Measurements from ENCODE around the gene INHA. TPM values are rescaled to one million over a fixed set of nuclear protein-coding genes. Genes with fewer than 3 reads are reported as not detected.
A peak's percentile ranks its signal among the peaks of the same experiment; 100 is the strongest.

The INHA gene
- total RNA-seq, 2 experiments from 2014 or later = not detected

DNA sequence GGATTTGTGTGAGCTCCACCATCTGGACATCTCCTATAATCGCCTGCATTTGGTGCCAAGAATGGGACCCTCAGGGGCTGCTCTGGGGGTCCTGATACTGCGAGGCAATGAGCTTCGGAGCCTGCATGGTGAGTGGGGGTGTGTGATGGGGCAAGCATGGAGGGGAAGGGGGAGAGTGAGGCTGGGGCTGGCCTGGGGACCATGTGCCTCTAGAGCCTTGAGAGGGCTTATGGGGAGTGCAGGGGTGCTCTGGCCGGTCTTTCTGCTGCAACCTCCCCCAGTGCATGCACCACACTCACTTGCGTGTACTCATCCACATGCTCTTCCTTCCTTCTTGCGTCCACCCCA lies 33.5 kb downstream of the INHA start:
- Mint-ChIP-seq H3K27me3 (no peaks in the 10 kb centered on the region), H3K4me1 (no peaks in the 10 kb centered on the region), H3K9me3 (ENCODE audit: low read depth) (no peaks in the 10 kb centered on the region), H3K36me3 (ENCODE audit: low read depth) (peaks cover 32% of the 10 kb centered on the region), H3K27ac (no peak overlapping the region), H3K4me3 (no peak overlapping the region)
- no peak for ATAC-seq
- ChIA-PET CTCF (interaction anchor here (1.0 kb wide), 1 partner anchor 45 kb away, joined by 4 read pairs; no protein-coding TSS in a partner anchor), POLR2A (no interaction called here)
- intact Hi-C loops (cut with DNase I, micrococcal nuclease) = no loop called here
- DNase-seq = no peak

DNA sequence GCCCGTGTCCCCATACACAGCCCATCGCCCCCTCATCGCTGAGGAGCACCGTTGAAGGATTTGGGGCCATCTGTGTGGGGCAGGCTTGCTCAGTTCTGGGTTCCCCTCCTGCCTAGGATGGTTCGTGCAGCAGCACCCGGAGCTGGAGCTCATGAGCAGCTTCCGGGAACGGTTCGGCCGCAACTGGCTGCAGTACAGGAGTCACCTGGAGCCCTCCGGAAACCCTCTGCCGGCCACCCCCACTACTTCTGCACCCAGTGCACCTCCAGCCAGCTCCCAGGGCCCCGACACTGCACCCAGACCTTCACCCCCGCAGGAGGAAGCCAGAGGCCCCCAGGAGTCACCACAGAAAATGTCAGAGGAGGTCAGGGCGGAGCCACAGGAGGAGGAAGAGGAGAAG lies 35.8 kb downstream of the INHA start:
- ChIA-PET POLR2A (no interaction called here), CTCF (no interaction called here)
- DNase-seq = no peak
- H3K4me1 Mint-ChIP-seq = peaks cover 9% of the 10 kb centered on the region
- no peak overlapping the region for H3K4me3 Mint-ChIP-seq
- intact Hi-C loops (cut with DNase I, micrococcal nuclease) = no loop called here
- H3K27ac Mint-ChIP-seq = no peak overlapping the region
- no peaks in the 10 kb centered on the region for H3K9me3 Mint-ChIP-seq (ENCODE audit: low read depth)
- ATAC-seq = no peak
- peaks cover 38% of the 10 kb centered on the region for H3K36me3 Mint-ChIP-seq (ENCODE audit: low read depth)
- no peaks in the 10 kb centered on the region for H3K27me3 Mint-ChIP-seq

DNA sequence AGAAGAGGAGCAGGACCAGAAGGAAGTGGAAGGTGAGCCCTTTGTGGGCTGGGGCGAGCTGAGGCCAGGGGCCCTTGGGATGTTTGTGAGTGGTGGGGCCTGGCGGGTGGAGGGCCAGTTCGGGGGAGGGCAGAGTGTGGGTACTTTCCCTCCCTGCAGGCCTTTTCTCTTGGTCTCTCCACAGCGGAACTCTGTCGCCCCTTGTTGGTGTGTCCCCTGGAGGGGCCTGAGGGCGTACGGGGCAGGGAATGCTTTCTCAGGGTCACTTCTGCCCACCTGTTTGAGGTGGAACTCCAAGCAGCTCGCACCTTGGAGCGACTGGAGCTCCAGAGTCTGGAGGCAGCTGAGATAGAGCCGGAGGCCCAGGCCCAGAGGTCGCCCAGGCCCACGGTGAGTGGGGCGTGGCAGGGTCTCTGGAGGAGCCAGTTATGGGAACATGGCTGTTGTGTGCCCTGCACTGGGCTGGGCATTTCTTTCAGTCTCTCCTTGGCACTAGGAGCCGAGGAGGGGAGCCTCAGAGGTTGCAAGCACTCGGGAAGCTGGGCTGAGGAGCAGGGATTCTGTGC lies 36.4 kb downstream of the INHA start:
- ChIA-PET CTCF (no interaction called here), POLR2A (no interaction called here)
- no peak overlapping the region for H3K27ac Mint-ChIP-seq
- DNase-seq (no peak), ATAC-seq (no peak)
- intact Hi-C loops (cut with DNase I, micrococcal nuclease) = no loop called here
- H3K36me3 Mint-ChIP-seq (ENCODE audit: low read depth) = peaks cover 36% of the 10 kb centered on the region
- H3K4me1 Mint-ChIP-seq = peaks cover 10% of the 10 kb centered on the region
- no peaks in the 10 kb centered on the region for H3K9me3 Mint-ChIP-seq (ENCODE audit: low read depth)
- no peaks in the 10 kb centered on the region for H3K27me3 Mint-ChIP-seq
- no peak overlapping the region for H3K4me3 Mint-ChIP-seq

DNA sequence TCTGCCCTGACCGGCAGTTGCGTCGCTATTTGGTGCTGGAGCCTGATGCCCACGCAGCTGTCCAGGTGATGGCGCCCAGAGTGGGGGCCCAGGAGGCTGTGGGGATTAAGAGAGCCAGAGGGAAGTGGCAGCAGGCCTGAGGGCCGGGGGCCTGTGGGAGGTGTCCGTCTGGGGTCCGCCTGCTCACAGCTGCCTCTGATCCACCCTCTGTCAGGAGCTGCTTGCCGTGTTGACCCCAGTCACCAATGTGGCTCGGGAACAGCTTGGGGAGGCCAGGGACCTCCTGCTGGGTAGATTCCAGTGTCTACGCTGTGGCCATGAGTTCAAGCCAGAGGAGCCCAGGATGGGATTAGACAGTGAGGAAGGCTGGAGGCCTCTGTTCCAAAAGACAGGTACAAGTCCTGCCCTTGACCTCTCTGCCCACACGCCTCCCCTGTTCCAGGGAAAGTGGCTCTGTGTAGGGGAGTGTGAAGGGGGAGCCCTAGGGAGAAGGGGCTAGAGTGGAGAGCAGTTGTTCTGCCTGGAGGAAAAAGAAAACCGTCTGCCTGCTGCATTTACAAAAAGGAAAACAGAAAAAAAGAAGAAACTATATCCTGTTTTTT lies 37.1 kb downstream of the INHA start:
- ChIA-PET CTCF (interaction anchor here (0.8 kb wide), 1 partner anchor 68 kb away, joined by 3 read pairs; no protein-coding TSS in a partner anchor), POLR2A (no interaction called here)

DNA sequence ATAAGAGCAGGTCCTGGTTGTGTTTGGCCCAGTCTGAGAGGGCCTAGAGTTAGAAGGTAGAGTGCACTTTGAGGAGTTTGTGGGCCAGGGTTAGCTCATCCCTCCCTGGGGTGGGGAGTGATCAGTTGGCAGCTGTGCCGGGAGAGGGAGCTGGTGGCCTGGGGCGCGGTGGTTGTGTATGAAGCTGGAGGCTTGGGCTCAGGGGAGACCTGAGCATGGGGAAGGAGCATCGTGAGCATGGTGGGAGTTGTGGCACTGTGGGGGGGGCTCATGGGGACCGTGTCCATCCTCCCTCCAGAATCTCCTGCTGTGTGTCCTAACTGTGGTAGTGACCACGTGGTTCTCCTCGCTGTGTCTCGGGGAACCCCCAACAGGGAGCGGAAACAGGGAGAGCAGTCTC lies 39.2 kb downstream of the INHA start:
- peaks cover 10% of the 10 kb centered on the region for H3K4me1 Mint-ChIP-seq
- no peaks in the 10 kb centered on the region for H3K9me3 Mint-ChIP-seq (ENCODE audit: low read depth)
- ChIA-PET POLR2A (no interaction called here), CTCF (interaction anchor here (0.8 to 1.2 kb wide), 2 partner anchors 8 to 32 kb away, joined by 3 to 4 read pairs; no protein-coding TSS in a partner anchor)
- intact Hi-C loops (cut with DNase I, micrococcal nuclease) = no loop called here
- ATAC-seq (no peak), DNase-seq (no peak)
- no peaks in the 10 kb centered on the region for H3K27me3 Mint-ChIP-seq
- H3K36me3 Mint-ChIP-seq (ENCODE audit: low read depth) = peaks cover 24% of the 10 kb centered on the region
- H3K4me3 Mint-ChIP-seq = no peak overlapping the region
- H3K27ac Mint-ChIP-seq = no peak overlapping the region

More for the DNA sequence above, 37.1 kb downstream of the INHA start:
- Mint-ChIP-seq H3K9me3 (ENCODE audit: low read depth) (no peaks in the 10 kb centered on the region), H3K27me3 (no peaks in the 10 kb centered on the region), H3K36me3 (ENCODE audit: low read depth) (peaks cover 30% of the 10 kb centered on the region), H3K4me1 (peaks cover 10% of the 10 kb centered on the region), H3K4me3 (no peak overlapping the region), H3K27ac (no peak overlapping the region)
- intact Hi-C loops (cut with DNase I, micrococcal nuclease) = no loop called here
- DNase-seq (no peak), ATAC-seq (no peak)

DNA sequence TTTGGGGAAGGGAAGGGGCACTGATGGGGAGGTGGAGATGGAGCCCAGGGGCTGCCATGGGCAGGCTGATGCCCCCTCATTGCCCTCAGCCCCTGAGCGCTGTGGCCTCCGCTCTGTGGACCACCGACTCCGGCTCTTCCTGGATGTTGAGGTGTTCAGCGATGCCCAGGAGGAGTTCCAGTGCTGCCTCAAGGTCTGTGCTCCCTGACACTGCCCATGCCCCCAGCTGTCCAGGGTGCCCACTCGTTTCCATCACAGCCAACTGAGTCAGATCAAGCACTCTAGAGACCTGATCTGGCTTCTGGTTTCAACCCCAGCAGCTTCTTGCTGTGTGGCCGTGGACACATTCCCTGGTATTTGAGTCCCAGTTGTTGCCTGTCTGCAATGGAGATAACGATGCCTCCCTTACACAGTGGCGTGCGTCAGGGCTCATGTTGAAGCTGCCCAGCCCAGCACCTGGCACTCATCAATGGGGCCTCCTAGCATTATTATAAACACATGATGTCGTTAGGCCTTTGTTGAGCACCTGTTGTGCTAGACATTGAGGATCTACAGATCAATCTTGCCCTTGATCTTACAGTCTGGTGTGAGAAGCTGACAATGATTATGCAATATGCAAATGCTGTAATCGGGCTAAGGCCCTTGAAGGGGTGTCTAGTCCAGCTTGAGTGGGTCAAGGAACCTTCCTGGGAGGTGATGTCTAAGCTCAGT lies 39.9 kb downstream of the INHA start:
- H3K27me3 Mint-ChIP-seq = no peaks in the 10 kb centered on the region
- ChIA-PET CTCF (interaction anchor here (1.2 kb wide), 1 partner anchor 31 kb away, joined by 4 read pairs; no protein-coding TSS in a partner anchor), POLR2A (no interaction called here)
- H3K36me3 Mint-ChIP-seq (ENCODE audit: low read depth) = peaks cover 20% of the 10 kb centered on the region
- no peak for ATAC-seq
- H3K4me3 Mint-ChIP-seq = no peak overlapping the region
- intact Hi-C loops (cut with DNase I, micrococcal nuclease) = no loop called here
- no peak overlapping the region for H3K27ac Mint-ChIP-seq
- no peak for DNase-seq
- H3K9me3 Mint-ChIP-seq (ENCODE audit: low read depth) = no peaks in the 10 kb centered on the region
- peaks cover 10% of the 10 kb centered on the region for H3K4me1 Mint-ChIP-seq

DNA sequence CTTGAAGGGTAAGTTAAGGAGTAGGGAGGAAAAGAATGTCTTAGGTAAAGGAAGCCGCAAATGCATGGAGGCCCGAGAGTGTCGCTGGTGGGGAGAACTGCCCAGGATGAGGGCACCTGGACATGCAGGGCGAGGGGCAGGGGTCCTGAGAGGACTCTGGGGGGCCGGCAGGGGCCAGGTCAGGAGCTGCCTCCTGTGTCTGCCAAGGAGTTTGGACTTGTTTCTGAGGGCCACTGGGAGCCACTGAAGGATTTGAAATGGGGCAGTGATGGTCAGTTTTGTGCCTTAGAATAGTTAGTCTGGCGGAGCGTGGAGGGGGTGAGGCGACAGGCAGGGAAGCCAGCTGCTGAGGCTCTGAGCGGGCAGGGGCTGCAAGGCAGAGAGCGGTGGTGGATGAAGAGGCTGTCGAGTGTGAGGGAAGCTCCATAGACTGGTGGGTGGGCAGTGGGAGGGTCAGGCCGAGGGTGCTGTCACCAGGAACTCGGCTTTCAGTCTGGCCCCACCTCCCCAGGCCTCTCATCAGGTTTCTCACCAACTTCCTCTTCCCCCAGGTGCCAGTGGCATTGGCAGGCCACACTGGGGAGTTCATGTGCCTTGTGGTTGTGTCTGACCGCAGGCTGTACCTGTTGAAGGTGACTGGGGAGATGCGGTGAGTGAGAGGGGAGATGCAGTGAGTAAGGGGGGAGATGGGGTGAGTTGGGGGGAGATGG lies 40.6 kb downstream of the INHA start:
- ATAC-seq (no peak), DNase-seq (peak; percentile 21)
- Mint-ChIP-seq H3K9me3 (ENCODE audit: low read depth) (no peaks in the 10 kb centered on the region), H3K4me1 (peaks cover 10% of the 10 kb centered on the region), H3K4me3 (no peak overlapping the region), H3K36me3 (ENCODE audit: low read depth) (peaks cover 18% of the 10 kb centered on the region), H3K27ac (no peak overlapping the region), H3K27me3 (no peaks in the 10 kb centered on the region)
- CTCF ChIA-PET = interaction anchor here (0.6 to 1.2 kb wide), 2 partner anchors 31 to 736 kb away, joined by 3 to 4 read pairs; no protein-coding TSS in a partner anchor
- POLR2A ChIA-PET = no interaction called here
- intact Hi-C loops (cut with DNase I, micrococcal nuclease) = no loop called here

DNA sequence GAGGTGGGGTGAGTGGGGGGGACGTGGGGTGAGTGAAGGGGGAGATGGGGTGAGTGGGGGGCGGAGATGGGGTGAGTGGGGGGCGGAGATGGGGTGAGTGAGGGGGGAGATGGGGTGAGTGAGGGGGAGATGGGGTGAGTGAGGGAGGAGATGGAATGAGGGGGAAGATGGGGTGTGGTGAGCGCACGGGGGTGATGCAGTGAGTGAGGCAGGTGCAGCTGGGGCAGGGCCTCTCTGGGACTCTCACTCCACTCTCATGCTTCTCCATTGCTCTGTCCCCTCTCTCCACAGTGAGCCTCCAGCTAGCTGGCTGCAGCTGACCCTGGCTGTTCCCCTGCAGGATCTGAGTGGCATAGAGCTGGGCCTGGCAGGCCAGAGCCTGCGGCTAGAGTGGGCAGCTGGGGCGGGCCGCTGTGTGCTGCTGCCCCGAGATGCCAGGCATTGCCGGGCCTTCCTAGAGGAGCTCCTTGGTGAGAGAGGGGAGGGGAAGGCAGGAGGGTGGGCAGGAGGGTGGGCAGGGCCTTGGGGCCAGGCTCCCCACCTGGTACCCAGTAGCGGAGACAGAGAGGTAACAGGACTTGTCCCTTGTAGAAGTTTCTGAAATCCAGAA lies 41.5 kb downstream of the INHA start:
- Mint-ChIP-seq H3K4me1 (peaks cover 10% of the 10 kb centered on the region), H3K27me3 (no peaks in the 10 kb centered on the region), H3K36me3 (ENCODE audit: low read depth) (peaks cover 18% of the 10 kb centered on the region), H3K27ac (no peak overlapping the region), H3K4me3 (no peak overlapping the region), H3K9me3 (ENCODE audit: low read depth) (no peaks in the 10 kb centered on the region)
- ChIA-PET CTCF (no interaction called here), POLR2A (no interaction called here)
- DNase-seq = no peak
- intact Hi-C loops (cut with DNase I, micrococcal nuclease) = no loop called here
- ATAC-seq = no peak

DNA sequence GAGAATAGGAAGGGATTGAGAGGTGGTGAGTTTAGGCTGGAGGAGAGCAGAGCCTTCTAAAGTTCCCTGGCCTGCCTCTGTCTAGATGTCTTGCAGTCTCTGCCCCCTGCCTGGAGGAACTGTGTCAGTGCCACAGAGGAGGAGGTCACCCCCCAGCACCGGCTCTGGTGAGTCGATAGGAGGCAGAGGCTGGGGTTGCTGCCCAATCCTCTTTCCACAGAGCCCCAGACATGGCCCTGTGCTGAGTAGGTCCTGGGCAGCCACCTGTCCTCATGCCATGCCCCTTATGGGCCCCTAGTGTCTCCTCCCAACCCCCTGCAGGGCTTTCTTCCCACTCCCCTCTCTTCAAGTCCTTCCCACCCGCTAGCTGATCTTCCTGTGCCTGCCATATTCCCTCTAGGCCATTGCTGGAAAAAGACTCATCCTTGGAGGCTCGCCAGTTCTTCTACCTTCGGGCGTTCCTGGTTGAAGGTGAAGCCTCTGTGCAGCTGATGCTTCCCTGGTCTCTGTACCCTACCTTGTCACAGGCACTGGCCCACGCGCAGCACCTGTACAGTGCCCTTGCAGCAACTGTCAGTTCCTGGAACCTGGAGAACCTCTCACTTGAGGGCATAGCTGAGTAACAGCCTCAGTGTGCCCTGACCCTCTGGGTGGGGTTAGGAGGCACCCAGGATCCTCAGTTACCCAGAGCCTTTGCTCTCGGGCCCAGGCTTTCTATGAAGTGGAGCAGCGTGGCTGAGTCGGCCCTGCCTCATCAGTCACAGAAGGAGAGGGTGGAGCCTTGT lies 42.2 kb downstream of the INHA start:
- peaks cover 10% of the 10 kb centered on the region for H3K4me1 Mint-ChIP-seq
- no peak overlapping the region for H3K27ac Mint-ChIP-seq
- H3K27me3 Mint-ChIP-seq = no peaks in the 10 kb centered on the region
- intact Hi-C loops (cut with DNase I, micrococcal nuclease) = no loop called here
- ATAC-seq (no peak), DNase-seq (no peak)
- POLR2A ChIA-PET = no interaction called here
- no peaks in the 10 kb centered on the region for H3K9me3 Mint-ChIP-seq (ENCODE audit: low read depth)
- CTCF ChIA-PET = interaction anchor here (0.6 kb wide), 1 partner anchor 76 kb away, joined by 3 read pairs; no protein-coding TSS in a partner anchor
- H3K4me3 Mint-ChIP-seq = no peak overlapping the region
- H3K36me3 Mint-ChIP-seq (ENCODE audit: low read depth) = peaks cover 18% of the 10 kb centered on the region

DNA sequence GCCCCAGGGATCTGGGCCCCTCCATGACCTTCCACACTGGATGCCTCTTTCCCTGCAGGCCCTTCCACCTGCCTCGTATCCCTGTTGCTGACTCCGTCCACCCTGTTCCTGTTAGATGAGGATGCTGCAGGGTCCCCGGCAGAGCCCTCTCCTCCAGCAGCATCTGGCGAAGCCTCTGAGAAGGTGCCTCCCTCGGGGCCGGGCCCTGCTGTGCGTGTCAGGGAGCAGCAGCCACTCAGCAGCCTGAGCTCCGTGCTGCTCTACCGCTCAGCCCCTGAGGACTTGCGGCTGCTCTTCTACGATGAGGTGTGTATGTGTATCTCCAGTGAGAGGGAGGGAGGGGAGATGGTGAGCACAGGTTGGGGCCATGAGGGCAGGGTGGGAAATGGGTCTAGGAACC lies 42.9 kb downstream of the INHA start:
- CTCF ChIA-PET = interaction anchor here (0.6 kb wide), 1 partner anchor 75 kb away, joined by 3 read pairs; no protein-coding TSS in a partner anchor
- POLR2A ChIA-PET = no interaction called here

DNA sequence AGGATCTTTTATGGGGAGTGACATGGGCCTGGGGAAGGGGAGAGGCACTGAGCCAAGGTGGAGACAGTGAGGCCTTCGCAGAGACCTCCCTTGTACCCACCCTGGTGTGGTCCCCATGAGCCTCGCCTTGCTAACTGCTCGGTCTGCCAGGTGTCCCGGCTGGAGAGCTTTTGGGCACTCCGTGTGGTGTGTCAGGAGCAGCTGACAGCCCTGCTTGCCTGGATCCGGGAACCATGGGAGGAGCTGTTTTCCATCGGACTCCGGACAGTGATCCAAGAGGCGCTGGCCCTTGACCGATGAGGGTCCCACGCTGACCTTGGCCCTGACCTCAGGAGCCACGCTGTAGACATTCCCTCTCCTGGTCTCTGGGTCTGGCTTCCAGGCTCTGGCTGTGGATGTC lies 43.8 kb downstream of the INHA start:
- Mint-ChIP-seq H3K27ac (no peak overlapping the region), H3K4me3 (no peak overlapping the region), H3K27me3 (no peaks in the 10 kb centered on the region), H3K36me3 (ENCODE audit: low read depth) (peaks cover 14% of the 10 kb centered on the region), H3K9me3 (ENCODE audit: low read depth) (no peaks in the 10 kb centered on the region), H3K4me1 (peaks cover 10% of the 10 kb centered on the region)
- ATAC-seq (no peak), DNase-seq (no peak)
- POLR2A ChIA-PET = no interaction called here
- CTCF ChIA-PET = no interaction called here
- intact Hi-C loops (cut with DNase I, micrococcal nuclease) = no loop called here

More for the DNA sequence above, 42.9 kb downstream of the INHA start:
- Mint-ChIP-seq H3K4me1 (peaks cover 10% of the 10 kb centered on the region), H3K36me3 (ENCODE audit: low read depth) (peaks cover 15% of the 10 kb centered on the region), H3K4me3 (no peak overlapping the region), H3K27ac (no peak overlapping the region), H3K9me3 (ENCODE audit: low read depth) (no peaks in the 10 kb centered on the region), H3K27me3 (no peaks in the 10 kb centered on the region)
- ATAC-seq (no peak), DNase-seq (no peak)
- intact Hi-C loops (cut with DNase I, micrococcal nuclease) = no loop called here

Data from activated CD4-positive, alpha-beta T cell treated with anti-CD3 and anti-CD28 coated beads for 36 hours (primary cell).